GM18861 (cell line): ENCODE data around the gene MEI1.
"Not testable (repeated sequence)": the region's sequence is repeated elsewhere in the genome, so short reads cannot be mapped to it uniquely, and the experiment has no call there.

Source experiments
- ATAC-seq: cut with Tn5 transposase; IDR thresholded peaks from one replicate; pipeline ENCODE4 v1.9.1; 2021; ENCODE audit not compliant: unreplicated experiment

MEI1 gene

GRCh38 chr22:41676134-41676533 is 23.2 kb upstream of the MEI1 start:
- no peak for ATAC-seq

- ATAC-seq = no peak
These were observed 17.7 kb upstream of the MEI1 start for GRCh38 chr22:41681616-41682015.

- peak; percentile 71 for ATAC-seq
These were observed 17.1 kb upstream of the MEI1 start for GRCh38 chr22:41682033-41682807.

DNA sequence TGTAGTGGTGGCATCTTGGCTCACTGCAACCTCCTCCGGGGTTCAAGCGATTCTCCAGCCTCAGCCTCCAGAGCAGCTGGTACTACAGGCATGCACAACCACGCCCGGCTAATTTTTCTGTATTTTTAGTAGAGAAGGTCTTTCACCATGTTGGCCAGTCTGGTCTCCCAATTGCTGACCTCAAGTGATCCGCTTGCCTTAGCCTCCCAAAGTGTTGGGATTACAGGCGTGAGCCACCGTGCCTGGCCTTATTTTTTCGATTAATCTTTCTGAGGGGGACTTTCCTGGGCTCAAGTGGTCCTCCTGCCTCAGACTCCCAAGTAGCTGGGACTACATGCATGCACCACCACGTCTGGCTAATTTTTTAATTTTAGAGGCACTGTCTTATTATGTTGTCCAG is 16.3 kb upstream of the MEI1 start:
- ATAC-seq = no peak

DNA sequence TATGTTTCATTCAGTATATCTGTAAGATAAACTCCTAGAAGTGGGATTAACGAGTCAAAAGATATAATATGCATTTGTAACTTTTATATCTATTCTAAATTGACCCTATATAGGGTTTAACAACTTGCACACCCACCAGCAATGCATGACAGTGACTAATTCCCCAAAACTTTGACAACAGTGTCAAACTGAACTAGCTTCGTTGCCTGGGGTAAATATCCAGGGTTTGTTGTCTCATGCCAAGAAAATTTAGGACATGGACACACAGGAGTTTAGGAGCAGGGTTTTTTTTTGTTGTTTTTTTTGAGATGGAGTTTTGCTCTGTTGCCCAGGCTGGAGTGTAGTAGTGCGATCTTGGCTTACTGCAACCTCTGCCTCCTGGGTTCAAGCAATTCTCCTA is 15.7 kb upstream of the MEI1 start:
- no peak for ATAC-seq

DNA sequence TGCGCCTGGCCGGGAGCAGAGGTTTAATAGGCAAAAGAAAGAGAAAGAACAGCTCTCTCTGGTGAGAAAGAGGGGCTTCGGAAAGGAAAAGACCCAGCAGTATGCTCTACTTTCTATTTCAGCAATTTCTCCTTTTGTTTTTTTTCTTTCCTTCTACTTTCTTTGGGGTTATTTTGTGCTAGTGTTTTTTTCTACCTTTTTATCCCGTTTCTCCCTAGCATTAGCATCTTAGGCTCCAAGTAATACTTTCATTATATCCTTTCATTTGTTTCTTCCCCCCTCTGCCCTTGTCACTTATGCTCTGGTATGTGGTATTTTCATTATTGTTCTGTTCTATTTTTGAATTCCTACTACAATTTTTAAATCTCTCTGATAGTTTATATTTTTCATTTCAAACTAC is 15.1 kb upstream of the MEI1 start:
- no peak for ATAC-seq

DNA sequence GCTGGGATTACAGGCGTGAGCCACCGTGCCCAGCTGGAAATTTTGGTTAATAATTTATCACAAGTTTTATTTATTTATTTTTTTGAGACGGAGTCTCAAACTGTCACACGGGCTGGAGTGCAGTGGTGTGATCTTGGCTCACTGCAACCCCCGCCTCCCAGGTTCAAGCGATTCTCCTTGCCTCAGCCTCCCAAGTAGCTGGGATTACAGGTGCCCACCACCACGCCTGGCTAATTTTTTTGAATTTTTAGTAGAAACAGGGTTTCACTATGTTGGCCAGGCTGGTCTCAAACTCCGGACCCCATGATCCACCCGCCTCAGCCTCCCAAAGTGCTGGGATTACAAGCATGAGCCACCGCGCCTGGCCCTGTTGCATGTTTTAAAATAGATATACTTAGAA is 12.4 kb upstream of the MEI1 start:
- not testable (repeated sequence) for ATAC-seq

DNA sequence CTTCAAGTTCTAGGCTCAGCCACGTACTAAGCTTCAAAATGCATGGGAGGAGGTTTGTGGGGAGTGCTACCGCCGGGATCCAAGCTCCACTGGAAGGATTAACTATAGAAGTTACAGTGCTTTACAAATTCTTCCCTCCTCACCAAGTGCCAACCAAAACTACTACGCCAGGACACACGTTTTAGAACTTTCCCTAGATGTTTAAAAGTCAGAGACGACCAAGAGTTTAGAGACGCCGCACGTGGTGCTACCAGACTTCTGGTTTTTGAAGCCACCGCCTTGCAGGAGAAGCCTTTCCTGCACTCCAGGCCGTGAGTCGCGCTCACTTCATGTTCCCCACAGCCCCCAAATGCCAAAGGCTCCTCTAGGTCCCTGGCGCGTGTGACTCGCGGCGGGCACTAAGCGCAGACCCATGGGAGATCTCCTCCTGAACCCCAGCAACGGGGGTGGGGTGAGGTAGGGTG is 11.4 kb upstream of the MEI1 start:
- ATAC-seq = no peak

GRCh38 chr22:41688365-41689211 is 10.7 kb upstream of the MEI1 start, which contains the start of gene SNU13:
SNU13 (minus strand) TSS chr22:41688867; CDS start chr22:41688796, 71 bp downstream.
- ATAC-seq = peak; percentile 81

DNA sequence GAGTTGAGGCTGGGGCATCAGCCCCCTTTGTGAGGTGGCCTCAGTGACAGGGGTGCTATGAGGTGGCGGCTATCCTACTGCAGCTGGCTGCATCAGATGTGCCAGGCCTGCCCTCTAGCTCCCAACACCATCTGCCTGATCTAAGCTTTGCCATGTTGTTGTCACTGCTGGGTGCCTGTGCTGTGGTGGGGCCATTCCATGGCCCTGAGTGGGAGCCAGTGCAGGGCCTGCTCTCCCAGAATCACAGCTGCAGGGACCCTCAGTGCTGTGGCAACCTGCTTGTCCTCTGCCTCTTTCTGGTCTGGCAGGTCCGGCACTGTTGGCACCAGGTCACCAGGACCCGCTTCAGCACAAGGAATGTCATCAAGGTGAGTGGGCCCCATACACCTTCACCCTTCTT is 8.8 kb upstream of the MEI1 start:
- no peak for ATAC-seq

DNA sequence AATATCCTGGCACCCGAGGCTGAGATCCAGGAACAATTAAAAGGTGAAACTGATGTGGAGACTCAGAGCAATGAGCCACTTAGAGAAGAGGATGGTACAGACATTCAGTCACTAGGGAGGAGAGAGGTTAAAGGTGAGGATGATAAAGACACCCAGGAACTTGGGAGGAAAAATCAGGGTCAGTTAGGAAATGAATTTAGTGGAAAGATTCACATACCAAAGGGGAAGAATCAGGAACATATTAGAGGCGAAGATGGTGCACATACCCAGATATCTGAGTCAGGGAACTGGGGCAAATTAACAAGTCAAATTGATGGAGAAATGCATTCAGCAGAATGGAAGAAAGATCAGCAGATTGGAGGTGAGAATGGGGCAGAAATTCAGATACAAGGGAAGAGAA is 4.1 kb upstream of the MEI1 start:
- ATAC-seq = no peak

- ATAC-seq = no peak
These were observed 2.6 kb upstream of the MEI1 start for GRCh38 chr22:41696703-41697102.

DNA sequence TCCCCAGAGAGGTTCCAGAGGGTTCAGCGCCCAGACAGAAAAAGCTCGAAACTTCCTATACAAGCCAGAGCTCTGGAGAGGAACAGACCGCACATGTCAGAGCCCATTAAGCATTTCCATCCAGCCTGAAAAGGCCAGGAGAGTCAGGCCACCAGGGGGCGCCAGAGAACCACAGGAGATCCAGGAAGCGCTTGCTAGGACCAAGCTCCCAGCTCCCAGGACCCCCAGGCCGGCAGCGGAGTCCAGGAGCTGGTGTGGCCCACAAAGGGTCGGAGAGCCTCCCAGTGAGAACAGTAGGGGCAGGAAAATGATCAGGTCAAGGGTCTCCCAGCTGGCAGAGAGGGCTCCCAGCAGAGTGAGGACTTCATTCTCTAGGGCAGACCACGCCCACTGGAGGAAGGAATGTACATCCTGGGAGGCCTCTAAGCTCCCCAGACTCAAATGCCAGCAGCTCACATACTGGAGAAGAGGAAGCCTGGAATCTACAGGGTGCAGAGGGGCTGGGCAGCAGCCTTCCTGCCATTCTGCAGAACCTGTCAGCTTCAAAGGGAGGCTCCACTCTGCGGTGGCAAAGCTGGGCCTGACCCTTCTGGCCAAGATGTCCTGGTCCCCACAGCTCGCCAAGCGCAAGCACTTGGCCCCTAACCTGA is 2.1 kb upstream of the MEI1 start:
- no peak for ATAC-seq

DNA sequence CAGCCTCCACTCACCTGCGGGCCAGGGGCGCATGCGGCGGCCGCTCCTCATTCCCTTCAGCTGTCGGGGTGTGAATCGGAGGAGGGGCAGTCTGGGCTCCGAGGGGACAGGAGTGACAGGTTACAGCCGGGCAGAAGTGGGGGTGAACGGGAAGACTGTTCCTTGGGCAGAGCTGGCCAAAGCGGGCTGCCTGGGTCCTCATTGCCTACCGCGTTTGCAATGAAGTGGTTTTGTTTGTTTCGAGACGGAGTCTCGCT is 733 bp downstream of the MEI1 start:
- no peak for ATAC-seq

GRCh38 chr22:41702763-41703162 is 3.5 kb downstream of the MEI1 start:
- ATAC-seq = no peak

DNA sequence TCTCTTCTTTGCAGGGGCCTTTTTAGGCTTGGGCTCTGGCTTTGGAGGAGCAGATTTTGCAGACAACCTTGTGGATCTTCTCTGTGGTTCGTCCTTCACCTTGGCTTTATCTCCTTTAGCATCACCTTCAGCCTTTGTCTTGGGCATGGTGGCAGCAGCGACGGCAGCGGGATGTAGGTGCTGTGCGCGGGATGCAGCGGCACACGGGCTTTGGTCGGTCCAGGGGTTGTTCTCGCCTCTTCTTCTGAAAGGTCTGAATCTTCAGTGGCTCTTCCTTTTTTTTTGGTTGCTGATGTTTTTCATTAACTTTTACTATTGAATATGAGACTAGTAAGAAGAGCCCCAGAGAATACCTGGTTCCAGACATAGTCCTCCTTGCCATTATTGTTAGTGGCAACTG is 10.0 kb downstream of the MEI1 start:
- no peak for ATAC-seq

- ATAC-seq = no peak
These were observed 13.7 kb downstream of the MEI1 start for GRCh38 chr22:41713004-41713403.

GRCh38 chr22:41722496-41722895 is 23.2 kb downstream of the MEI1 start:
- ATAC-seq = no peak

DNA sequence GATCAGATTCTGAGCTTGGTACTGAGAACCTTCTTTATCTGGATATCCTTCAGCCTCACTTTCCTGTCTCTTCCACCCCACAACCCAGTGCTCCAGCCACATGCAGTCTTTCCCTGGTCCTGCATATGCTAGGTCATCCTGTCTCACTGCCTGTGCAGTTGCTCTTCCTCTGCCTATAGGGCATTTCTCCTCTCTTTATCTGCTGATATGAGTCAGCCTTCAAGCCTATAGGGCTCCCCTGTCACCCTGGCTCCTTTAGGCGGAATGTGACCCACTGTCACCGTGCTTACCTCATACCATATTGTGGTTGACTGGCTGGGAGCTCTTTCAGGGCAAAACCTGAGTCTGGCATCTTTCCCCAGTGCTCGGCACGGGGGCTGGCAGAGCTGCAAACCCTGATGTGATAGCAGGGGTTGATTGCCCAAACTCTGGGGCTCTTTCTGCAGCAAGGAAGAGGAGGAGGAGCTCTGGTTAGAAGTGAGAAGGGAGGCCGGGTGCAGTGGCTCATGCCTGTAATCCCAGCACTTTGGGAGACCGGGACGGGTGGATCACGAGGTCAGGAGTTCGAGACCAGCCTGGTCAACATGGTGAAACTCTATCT is 26.3 kb downstream of the MEI1 start:
- ATAC-seq = no peak

- no peak for ATAC-seq
These were observed 32.3 kb downstream of the MEI1 start for GRCh38 chr22:41731609-41732008.

- ATAC-seq = no peak
These were observed 32.9 kb downstream of the MEI1 start for GRCh38 chr22:41732096-41732772.
